Fibroblast of skin of right biceps (primary cell): ENCODE data around the gene AIF1.

Experiments used
- DNase-seq: peaks from one replicate; pipeline ENCODE4 v3.0.0-alpha.2; 2013

Gene AIF1

GRCh38 chr6:31665501-31666336 is 50.7 kb downstream of the AIF1 start, which contains the start of gene CSNK2B:
TSS of gene CSNK2B (plus strand) at chr6:31666080. CDS start at chr6:31666832, 752 bp downstream.
- peak; percentile 98 for DNase-seq

GRCh38 chr6:31666337-31666965 is 51.4 kb downstream of the AIF1 start:
- no peak for DNase-seq
